HG03439 (cell line): ENCODE results near the gene EWSR1.

Experiments
- ATAC-seq: cut with Tn5 transposase; IDR thresholded peaks from one replicate; pipeline ENCODE4 v1.9.1; 2021; ENCODE audit warnings: mild to moderate bottlenecking, moderate library complexity; ENCODE audit not compliant: unreplicated experiment

Gene EWSR1

GRCh38 chr22:29302681-29303465 lies 34.8 kb downstream of the EWSR1 start:
- no peak for ATAC-seq

- no peak for ATAC-seq
These were observed 37.7 kb downstream of the EWSR1 start for GRCh38 chr22:29305836-29306174.

- ATAC-seq, result no peak
These were observed 38.2 kb downstream of the EWSR1 start, which contains the start of gene GAS2L1 for GRCh38 chr22:29306175-29306834. Gene GAS2L1, plus strand, starts transcription at chr22:29306650. Its CDS starts 1,456 bp downstream, at chr22:29308106.

GRCh38 chr22:29306835-29307595 lies 38.9 kb downstream of the EWSR1 start:
- ATAC-seq, result no peak

- no peak for ATAC-seq
These were observed 39.6 kb downstream of the EWSR1 start for GRCh38 chr22:29307596-29308147.

- no peak for ATAC-seq
These were observed 40.2 kb downstream of the EWSR1 start for GRCh38 chr22:29308148-29308790.

- no peak for ATAC-seq
These were observed 40.8 kb downstream of the EWSR1 start for GRCh38 chr22:29308791-29309262.

- no peak for ATAC-seq
These were observed 41.4 kb downstream of the EWSR1 start for GRCh38 chr22:29309332-29310064.

- ATAC-seq, result no peak
These were observed 42.2 kb downstream of the EWSR1 start for GRCh38 chr22:29310065-29310862.

GRCh38 chr22:29310863-29311339 lies 42.8 kb downstream of the EWSR1 start:
- ATAC-seq, result no peak

- no peak for ATAC-seq
These were observed 43.6 kb downstream of the EWSR1 start for GRCh38 chr22:29311464-29312217.

GRCh38 chr22:29312218-29313125 lies 44.4 kb downstream of the EWSR1 start:
- no peak for ATAC-seq

GRCh38 chr22:29313126-29313575 lies 45.1 kb downstream of the EWSR1 start:
- ATAC-seq, result no peak

- no peak for ATAC-seq
These were observed 45.8 kb downstream of the EWSR1 start for GRCh38 chr22:29313576-29314466.

- no peak for ATAC-seq
These were observed 46.6 kb downstream of the EWSR1 start for GRCh38 chr22:29314537-29315285.
